ENCODE measurements around the gene NETO1.

The NETO1 gene

GRCh38 chr18:72846736-72847533 lies 20.9 kb downstream of the NETO1 start:
- no peak for DNase-seq

GRCh38 chr18:72843743-72844142 lies 24.0 kb downstream of the NETO1 start:
- no peak for DNase-seq

GRCh38 chr18:72840109-72840508 lies 27.7 kb downstream of the NETO1 start:
- peak; percentile 19 for DNase-seq

GRCh38 chr18:72834731-72835130 lies 33.1 kb downstream of the NETO1 start:
- DNase-seq = no peak

GRCh38 chr18:72833471-72833870 lies 34.3 kb downstream of the NETO1 start:
- no peak for DNase-seq

GRCh38 chr18:72830109-72830508 lies 37.7 kb downstream of the NETO1 start:
- DNase-seq = no peak

GRCh38 chr18:72828601-72829000 lies 39.2 kb downstream of the NETO1 start:
- DNase-seq = no peak

GRCh38 chr18:72826736-72827135 lies 41.1 kb downstream of the NETO1 start:
- no peak for DNase-seq

- no peak for DNase-seq
Observed at GRCh38 chr18:72823345-72823744, 44.4 kb downstream of the NETO1 start.

GRCh38 chr18:72822202-72822601 lies 45.6 kb downstream of the NETO1 start:
- no peak for DNase-seq

GRCh38 chr18:72820571-72820970 lies 47.2 kb downstream of the NETO1 start:
- no peak for DNase-seq

GRCh38 chr18:72819050-72819449 lies 48.7 kb downstream of the NETO1 start:
- DNase-seq = peak; percentile 37

GRCh38 chr18:72811047-72811446 lies 56.7 kb downstream of the NETO1 start:
- peak; percentile 98 for DNase-seq

GRCh38 chr18:72808680-72809079 lies 59.1 kb downstream of the NETO1 start:
- no peak for DNase-seq

GRCh38 chr18:72799106-72799505 lies 68.7 kb downstream of the NETO1 start:
- peak; percentile 33 for DNase-seq

- DNase-seq = no peak
Observed at GRCh38 chr18:72783530-72783929, 84.3 kb downstream of the NETO1 start.

- no peak for DNase-seq
Observed at GRCh38 chr18:72774914-72775313, 92.9 kb downstream of the NETO1 start.

GRCh38 chr18:72772916-72773315 lies 94.9 kb downstream of the NETO1 start:
- DNase-seq = no peak

GRCh38 chr18:72768681-72769229 lies 99.0 kb downstream of the NETO1 start:
- peak; percentile 13 for DNase-seq

- peak; percentile 88 for DNase-seq
Observed at GRCh38 chr18:72762515-72763122, 105.2 kb downstream of the NETO1 start.

- no peak for DNase-seq
Observed at GRCh38 chr18:72752220-72752619, 115.6 kb downstream of the NETO1 start.

- DNase-seq = peak; percentile 35
Observed at GRCh38 chr18:72742002-72742401, 125.8 kb downstream of the NETO1 start.

- DNase-seq = no peak
Observed at GRCh38 chr18:72738136-72738535, 129.7 kb downstream of the NETO1 start.

- DNase-seq = no peak
Observed at GRCh38 chr18:72727776-72728175, 140.0 kb downstream of the NETO1 start.
